Dendritic cell treated with granulocyte-macrophage colony-stimulating factor and Interleukin-4, amounts not matched to agents 40 ng/mL and 50 ng/mL, for 4 days (primary cell): ENCODE results near the gene STAM2.
"Not testable (repeated sequence)": the region's sequence is repeated elsewhere in the genome, so short reads cannot be mapped to it uniquely, and the experiment has no call there.

Experiments used
- H3K27ac Mint-ChIP-seq: one replicate; pipeline ENCODE4 v1.8.0; 2022; ENCODE audit warnings: mild to moderate bottlenecking, mixed read lengths
- H3K27me3 Mint-ChIP-seq: one replicate; pipeline ENCODE4 v1.8.0; 2022; ENCODE audit warnings: mild to moderate bottlenecking, mixed read lengths
- H3K36me3 Mint-ChIP-seq: one replicate; pipeline ENCODE4 v1.8.0; 2022; ENCODE audit warnings: low read depth, mixed read lengths
- H3K4me1 Mint-ChIP-seq: one replicate; pipeline ENCODE4 v1.8.0; 2022; ENCODE audit warnings: low read depth, mixed read lengths
- H3K4me3 Mint-ChIP-seq: one replicate; pipeline ENCODE4 v1.8.0; 2022; ENCODE audit warnings: mild to moderate bottlenecking, moderate library complexity, mixed read lengths
- H3K9me3 Mint-ChIP-seq: one replicate; pipeline ENCODE4 v1.8.0; 2022; ENCODE audit warnings: mixed read lengths
- intact Hi-C: fragments of 100-400 bp; cut with micrococcal nuclease; formaldehyde crosslinking; loops from one replicate; pipeline ENCODE4 v1.15.0; 2022

The STAM2 gene

DNA sequence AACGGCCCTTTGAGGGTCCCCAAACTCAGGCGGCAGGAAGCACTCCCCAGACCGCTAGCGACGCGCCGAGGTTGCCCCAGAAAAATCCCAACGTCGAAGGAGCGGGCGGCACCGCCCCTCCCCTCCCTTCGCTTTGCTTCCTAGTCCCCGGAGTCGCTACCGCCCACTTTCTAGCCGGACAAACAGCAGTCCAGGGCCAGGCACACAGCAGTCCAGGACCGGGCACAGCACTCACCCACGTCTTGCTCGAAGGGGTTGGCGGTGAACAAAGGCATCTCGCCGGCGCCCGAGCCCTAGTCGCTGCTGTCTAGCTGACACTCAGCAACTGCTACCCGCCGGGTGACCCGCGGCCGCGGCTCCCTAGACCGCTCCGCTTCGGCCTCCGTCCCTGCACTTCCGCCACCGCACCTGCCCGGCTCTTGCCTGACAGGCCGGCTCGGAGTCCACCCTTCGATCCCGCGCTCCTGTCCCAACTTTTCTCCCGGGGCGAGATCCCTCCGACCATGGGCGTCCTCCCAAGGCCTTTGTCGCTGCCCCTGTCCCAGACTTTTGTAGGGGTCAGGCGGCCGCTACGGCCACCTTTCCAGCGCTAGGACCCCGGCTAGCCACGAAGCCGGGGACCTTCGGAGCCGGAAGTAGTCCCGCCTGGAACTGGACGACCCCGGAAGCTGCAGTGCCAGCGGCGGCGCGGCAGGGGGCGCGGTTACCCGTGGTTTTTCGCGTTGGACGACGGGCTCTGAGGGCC lies at the start of gene STAM2:
TSS of gene STAM2 (minus strand) at position 396 of the 745 bp plus-strand sequence. CDS start at position 275, 121 bp downstream.
- H3K4me3 Mint-ChIP-seq: peak within 1 kb of the TSS; percentile 97
- intact Hi-C loops: loop anchor here (1.0 to 5.0 kb wide), 3 partner anchors 133 to 542 kb away; partner anchors contain the start of genes ARL6IP6 and PRPF40A
- peak within 1 kb of the TSS; percentile 100 for H3K27ac Mint-ChIP-seq
- peaks cover 30% of the 10 kb centered on the region for H3K4me1 Mint-ChIP-seq
- peaks cover 24% of the 10 kb centered on the region for H3K36me3 Mint-ChIP-seq
- peaks cover under 1% of the 10 kb centered on the region for H3K27me3 Mint-ChIP-seq
- no peaks in the 10 kb centered on the region for H3K9me3 Mint-ChIP-seq

DNA sequence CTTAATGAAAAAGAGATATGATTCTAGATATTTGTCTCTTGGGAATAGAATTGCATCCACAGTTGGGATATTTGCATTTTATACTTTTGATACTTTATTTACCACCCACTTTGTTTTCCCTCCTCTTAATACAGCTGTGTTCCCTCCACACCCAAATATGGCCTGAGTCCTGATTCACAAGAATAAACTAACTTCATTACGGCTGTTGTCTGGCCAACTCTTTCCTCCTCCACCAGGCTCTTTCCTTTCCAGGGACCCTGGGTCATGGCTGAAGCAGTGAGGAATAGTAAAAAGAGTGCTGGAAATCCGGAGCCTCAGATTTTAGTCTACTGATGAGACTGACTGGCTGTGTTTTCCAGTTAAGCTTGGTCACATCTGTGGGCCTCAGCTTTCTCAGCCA lies 48.4 kb upstream of the STAM2 start:
- intact Hi-C loops: no loop called here
- Mint-ChIP-seq H3K4me1 (peaks cover 11% of the 10 kb centered on the region), H3K27me3 (no peaks in the 10 kb centered on the region), H3K9me3 (no peaks in the 10 kb centered on the region), H3K4me3 (no peak overlapping the region), H3K27ac (no peak overlapping the region), H3K36me3 (no peaks in the 10 kb centered on the region)

DNA sequence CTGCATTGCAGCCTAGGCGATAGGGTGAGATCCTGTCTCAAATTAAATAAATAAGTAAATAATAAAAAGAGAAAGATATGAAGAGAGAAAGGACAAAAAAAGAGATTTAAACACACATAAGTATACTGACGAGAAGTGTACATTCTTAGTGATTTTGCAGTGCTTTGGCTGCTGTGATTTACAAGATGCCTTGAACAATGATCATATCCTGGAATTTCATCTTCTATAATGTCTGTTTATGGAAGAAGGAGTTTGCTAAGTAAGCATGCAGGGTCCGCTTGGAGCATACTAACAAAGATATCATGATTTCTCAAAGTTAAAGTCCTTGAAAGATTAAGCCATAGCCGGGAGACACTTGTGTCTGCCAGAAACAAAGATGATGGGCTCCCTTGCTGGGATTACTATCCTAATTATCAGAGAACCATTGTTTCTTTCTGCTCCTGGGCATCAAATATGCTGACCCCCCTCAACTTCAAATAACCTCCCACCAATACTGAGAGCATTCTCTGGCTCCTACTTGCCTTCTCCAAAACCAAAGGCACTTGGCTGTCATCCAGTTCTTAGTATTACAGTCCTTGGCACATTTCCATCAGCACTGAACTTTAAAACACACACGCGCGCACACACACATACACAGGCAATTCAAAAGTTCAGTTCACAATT lies 47.5 kb upstream of the STAM2 start:
- Mint-ChIP-seq H3K4me1 (peaks cover 11% of the 10 kb centered on the region), H3K27ac (no peak overlapping the region), H3K27me3 (no peaks in the 10 kb centered on the region), H3K9me3 (no peaks in the 10 kb centered on the region), H3K4me3 (no peak overlapping the region), H3K36me3 (no peaks in the 10 kb centered on the region)
- intact Hi-C loops: no loop called here

DNA sequence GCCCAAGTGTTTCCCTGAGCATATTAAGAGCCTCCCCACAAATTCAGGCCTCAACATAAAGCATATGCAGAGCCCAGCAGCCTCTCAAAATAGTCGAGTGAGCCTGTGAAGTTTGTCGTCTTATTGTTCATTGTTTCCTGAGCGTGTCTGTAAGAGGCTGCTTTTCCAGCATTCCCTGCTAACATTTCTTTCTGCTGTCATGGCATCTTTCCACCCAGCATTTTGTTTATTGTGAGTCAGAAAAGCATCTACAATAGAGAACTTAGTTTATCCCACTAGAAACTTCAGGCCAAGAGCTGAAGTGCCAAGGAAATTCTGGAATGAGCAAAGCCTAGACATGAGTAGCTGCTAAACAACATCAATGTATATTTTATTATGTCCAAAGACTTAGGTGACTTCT lies 46.3 kb upstream of the STAM2 start:
- Mint-ChIP-seq H3K36me3 (no peaks in the 10 kb centered on the region), H3K27ac (no peak overlapping the region), H3K27me3 (no peaks in the 10 kb centered on the region), H3K9me3 (no peaks in the 10 kb centered on the region), H3K4me3 (no peak overlapping the region), H3K4me1 (peaks cover 11% of the 10 kb centered on the region)
- intact Hi-C loops: no loop called here

DNA sequence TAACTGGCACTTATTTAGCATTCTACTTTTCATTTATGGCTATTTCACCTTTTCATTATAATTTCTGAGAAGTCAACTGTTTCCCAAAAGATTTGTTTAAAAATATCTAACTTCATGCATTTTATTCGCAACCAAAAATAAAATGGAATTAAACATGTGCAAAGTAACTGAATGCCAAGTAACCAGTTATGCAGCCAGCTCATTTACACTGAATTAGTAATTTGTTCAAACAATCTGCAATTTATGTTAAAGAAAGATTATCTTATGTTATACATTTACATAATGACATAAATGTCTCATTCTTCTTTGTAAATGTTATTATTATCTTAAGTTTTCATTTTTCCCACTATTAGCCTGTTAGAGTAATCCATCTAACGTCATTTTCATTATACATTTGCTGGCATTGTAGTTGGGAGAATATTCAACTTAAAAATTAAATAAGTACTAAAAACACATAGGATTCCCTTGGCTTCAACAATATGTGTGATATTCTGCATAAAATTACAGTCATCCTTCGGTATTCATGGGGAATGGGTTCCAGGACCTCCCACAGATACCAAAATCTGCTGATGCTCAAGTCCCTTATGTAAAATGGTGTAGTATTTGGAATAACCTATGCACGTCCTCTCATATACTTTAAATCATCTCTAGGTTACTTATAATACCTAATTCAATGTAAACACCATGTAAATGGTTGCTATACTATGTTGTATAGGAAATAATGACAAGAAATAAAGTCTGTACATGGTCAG lies 43.7 kb upstream of the STAM2 start:
- H3K27ac Mint-ChIP-seq: no peak overlapping the region
- intact Hi-C loops: no loop called here

DNA sequence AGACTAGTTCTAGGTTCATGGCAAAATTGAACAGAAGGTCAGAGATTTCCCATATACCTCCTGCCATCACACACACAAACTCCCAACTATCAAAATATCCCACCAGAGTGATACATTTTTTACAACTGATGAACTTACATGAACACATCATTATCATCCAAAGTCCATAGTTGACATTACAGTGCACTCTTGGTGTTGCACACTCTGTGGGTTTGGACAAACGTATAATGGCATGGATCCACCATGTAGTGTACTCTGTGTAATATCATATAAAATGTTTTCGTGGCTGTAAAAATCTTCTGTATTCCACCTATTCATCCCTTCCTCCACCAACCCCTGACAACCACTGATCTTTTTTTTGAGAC lies 25.9 kb upstream of the STAM2 start:
- H3K27me3 Mint-ChIP-seq: no peaks in the 10 kb centered on the region
- intact Hi-C loops: no loop called here
- H3K4me1 Mint-ChIP-seq: peaks cover 10% of the 10 kb centered on the region
- H3K36me3 Mint-ChIP-seq: no peaks in the 10 kb centered on the region
- no peak overlapping the region for H3K4me3 Mint-ChIP-seq
- H3K9me3 Mint-ChIP-seq: no peaks in the 10 kb centered on the region
- no peak overlapping the region for H3K27ac Mint-ChIP-seq

More for the DNA sequence above, 43.7 kb upstream of the STAM2 start:
- Mint-ChIP-seq H3K27me3 (no peaks in the 10 kb centered on the region), H3K9me3 (no peaks in the 10 kb centered on the region), H3K4me1 (peaks cover 11% of the 10 kb centered on the region), H3K4me3 (no peak overlapping the region), H3K36me3 (no peaks in the 10 kb centered on the region)

DNA sequence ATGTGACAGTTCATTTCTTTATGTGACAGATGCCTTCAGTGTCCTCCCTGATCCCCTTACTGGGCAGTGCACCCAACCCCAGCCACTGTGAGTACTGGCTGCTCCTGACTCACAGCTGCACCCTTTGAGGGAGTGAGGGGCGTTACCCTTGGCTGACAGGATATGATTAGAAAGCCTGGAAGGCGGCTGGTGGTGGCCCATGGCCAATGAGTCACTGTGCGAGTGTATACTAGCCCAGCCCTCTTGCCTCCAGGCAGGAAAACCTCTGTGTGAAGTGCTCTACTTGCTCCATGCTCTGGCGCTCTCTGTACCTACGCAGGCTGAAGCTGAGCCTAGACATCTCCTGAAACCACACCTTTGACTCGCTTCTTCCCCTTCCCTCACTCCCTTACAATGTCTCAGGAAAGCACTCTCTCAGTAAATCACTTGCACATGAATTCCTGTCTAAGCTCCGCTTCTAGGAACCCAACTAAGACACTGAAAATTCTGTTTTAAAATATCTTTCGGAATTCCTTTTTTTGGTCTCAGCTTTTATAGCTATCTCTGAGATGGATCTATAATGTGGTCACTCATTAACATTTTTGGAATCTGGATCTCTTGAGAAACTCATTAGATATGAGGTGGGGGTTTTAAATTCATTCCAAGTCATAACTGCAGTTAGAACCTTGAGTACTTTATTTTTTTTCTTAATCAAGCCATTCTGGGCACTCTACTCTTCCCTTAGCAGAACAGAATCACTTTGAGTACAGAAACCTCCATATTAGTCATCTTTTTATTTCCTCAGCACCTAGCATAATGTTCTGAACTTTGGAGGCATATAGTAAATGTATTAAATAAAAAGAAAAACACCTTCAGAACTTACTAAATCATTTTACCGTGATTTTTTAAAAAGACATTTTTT lies 25.3 kb upstream of the STAM2 start:
- Mint-ChIP-seq H3K27ac (no peak overlapping the region), H3K4me3 (no peak overlapping the region), H3K27me3 (no peaks in the 10 kb centered on the region), H3K4me1 (peaks cover 10% of the 10 kb centered on the region), H3K9me3 (no peaks in the 10 kb centered on the region), H3K36me3 (no peaks in the 10 kb centered on the region)
- intact Hi-C loops: no loop called here

DNA sequence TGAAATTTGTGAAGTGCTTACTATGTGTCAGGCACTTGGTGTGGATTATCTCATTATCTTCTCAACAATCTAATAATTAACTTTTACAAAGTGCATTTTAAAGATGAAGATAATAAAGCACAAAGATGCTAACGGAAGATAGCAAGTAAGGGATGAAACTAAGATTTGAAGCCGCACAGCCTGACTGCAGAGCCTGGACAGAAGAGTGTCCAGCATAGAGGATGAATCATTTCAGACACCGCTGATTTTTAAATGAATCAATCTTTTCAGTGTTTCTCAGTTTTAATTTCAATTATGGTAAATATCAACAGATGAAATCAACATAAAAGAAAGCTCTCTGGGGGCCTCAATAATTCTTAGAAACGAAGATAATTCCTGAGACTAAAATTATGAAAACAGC lies 24.5 kb upstream of the STAM2 start:
- Mint-ChIP-seq H3K9me3 (no peaks in the 10 kb centered on the region), H3K27me3 (no peaks in the 10 kb centered on the region), H3K27ac (no peak overlapping the region), H3K36me3 (no peaks in the 10 kb centered on the region), H3K4me1 (peaks cover 10% of the 10 kb centered on the region), H3K4me3 (no peak overlapping the region)
- intact Hi-C loops: no loop called here

DNA sequence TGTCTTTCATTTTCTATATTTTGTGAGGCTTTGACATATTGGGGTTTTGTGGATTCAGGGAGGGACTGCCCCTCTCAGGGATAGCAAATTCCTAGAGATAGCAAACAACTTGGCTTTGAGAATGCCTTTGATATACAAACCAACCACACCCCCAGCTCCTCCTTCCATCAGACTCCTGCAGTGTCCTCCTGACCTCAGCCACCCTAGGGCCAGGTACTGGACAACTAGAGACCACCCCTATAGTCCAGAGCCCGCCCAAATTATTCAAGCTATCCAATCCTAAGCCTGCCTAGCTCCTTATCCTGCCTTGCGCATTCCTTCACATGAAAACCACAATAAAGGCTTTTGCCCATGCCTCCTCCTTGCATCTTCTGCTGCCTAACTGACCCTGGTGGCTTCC lies 22.9 kb upstream of the STAM2 start:
- intact Hi-C loops: loop anchor here (10.0 kb wide), 2 partner anchors 136 to 356 kb away; partner anchors contain the start of gene FMNL2
- Mint-ChIP-seq H3K27me3 (peaks cover under 1% of the 10 kb centered on the region), H3K27ac (no peak overlapping the region), H3K4me3 (no peak overlapping the region), H3K4me1 (peaks cover 6% of the 10 kb centered on the region), H3K36me3 (no peaks in the 10 kb centered on the region), H3K9me3 (no peaks in the 10 kb centered on the region)

DNA sequence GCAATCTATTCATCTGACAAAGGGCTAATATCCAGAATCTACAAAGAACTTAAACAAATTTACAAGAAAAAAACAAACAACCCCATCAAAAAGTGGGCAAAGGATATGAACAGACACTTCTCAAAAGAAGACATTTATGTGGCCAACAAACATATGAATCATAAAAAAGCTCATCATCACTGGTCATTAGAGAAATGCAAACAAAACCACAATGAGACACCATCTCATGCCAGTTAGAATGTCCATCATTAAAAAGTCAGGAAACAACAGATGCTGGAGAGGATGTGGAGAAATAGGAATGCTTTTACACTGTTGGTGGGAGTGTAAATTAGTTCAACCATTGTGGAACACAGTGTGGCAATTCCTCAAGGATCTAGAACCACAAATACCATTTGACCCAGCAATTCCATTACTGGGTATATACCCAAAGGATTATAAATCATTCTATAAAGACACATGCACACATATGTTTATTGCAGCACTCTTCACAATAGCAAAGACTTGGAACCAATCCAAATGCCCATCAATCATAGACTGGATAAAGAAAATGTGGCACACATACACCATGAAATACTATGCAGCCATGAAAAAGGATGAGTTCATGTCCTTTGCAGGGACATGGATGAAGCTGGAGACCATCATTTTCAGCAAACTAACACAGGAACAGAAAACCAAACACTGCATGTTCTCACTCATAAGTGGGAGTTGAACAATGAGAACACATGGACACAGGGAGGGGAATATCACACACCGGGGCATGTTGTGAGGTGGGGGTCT lies 22.1 kb upstream of the STAM2 start:
- H3K4me3 Mint-ChIP-seq, H3K4me1 Mint-ChIP-seq, H3K36me3 Mint-ChIP-seq, H3K9me3 Mint-ChIP-seq, H3K27me3 Mint-ChIP-seq, H3K27ac Mint-ChIP-seq: not testable (repeated sequence)
- intact Hi-C loops: loop anchor here (10.0 kb wide), 2 partner anchors 137 to 357 kb away; partner anchors contain the start of gene FMNL2

DNA sequence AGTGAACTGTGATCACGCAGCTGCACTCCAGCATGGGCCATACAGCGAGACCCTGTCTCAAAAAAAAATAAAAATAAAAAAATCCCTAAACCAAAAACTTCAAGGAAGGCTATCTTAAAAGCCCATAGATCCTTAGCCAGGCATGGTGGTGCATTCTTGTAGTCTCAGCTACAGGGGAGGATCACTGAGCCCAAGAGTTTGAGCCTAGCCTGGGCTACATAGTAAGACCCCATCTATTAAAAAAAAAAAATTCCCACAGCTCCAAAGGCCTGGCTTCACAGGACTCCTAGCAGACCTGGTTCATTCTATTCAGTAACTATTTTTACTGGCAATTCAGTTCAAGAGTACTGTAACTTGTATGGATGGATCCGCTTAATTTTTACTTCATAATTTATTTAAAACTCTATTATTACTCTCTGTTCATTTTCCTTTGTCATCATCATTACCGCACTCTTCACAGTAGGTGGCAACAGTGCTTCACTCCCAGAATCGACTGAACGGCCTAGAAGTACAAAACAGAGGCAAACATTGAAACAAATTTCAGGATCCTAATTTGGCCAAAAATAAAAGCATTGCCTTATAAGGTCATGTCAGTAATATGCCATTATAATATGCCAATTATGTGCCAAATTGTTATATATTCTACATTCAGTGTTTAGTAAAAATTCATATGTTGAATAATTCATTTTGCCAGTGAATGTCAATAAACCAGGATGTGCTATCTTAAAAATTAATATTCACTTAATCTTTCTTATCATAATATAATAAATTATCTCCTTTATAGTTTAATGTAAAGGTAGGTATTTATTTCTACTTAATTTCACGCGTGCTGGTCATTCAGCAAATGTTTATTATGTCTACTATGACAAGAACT lies 14.3 kb upstream of the STAM2 start:
- H3K4me3 Mint-ChIP-seq: no peak overlapping the region
- peaks cover 6% of the 10 kb centered on the region for H3K9me3 Mint-ChIP-seq
- intact Hi-C loops: loop anchor here (1.0 to 10.0 kb wide), 4 partner anchors 145 to 445 kb away; partner anchors contain the start of gene FMNL2
- H3K36me3 Mint-ChIP-seq: no peaks in the 10 kb centered on the region
- H3K27ac Mint-ChIP-seq: no peak overlapping the region
- no peaks in the 10 kb centered on the region for H3K4me1 Mint-ChIP-seq
- H3K27me3 Mint-ChIP-seq: peaks cover 8% of the 10 kb centered on the region

DNA sequence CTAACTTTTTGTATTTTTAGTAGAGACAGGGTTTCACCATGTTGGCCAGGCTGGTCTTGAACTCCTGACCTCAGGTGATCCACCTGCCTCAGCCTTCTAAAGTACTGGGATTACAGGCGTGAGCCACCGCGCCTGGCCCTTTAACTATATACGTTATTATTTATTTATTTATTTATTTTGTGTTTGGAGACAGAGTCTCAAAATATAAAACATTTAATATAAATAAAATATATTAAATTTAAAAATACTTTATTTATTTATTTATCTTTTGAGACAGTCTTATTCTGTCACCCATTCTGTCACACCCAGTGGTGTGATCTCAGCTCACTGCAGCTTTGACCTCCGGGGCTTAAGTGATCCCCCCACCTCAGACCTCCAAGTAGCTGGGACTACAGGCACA lies 11.2 kb upstream of the STAM2 start:
- H3K9me3 Mint-ChIP-seq, H3K4me3 Mint-ChIP-seq, H3K27ac Mint-ChIP-seq, intact Hi-C loops, H3K27me3 Mint-ChIP-seq, H3K36me3 Mint-ChIP-seq: not testable (repeated sequence)
- H3K4me1 Mint-ChIP-seq: peaks cover 11% of the 10 kb centered on the region
